Measurements from ENCODE around the gene INSC.

INSC gene

DNA sequence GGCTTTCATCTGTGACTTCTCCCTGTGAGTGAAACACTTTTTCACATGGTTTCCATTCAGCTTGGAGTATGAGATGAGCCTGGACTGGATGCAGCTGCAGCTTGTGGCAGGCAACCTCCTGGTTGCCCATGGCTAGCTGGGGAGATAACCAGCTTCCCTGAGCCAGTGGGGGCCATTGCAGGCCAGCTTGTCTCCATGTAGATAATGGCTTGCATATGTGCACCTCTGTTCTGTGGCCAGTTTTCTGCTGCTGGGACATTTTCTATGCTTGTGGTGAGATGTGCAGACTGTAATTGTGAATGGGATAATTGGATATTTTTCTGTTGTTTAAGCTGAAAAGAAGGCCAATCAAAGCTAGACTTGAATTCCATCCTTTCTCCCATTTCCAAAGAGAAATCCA lies 38.5 kb downstream of the INSC start:
- Mint-ChIP-seq H3K9me3 (no peaks in the 10 kb centered on the region), H3K27ac (no peak overlapping the region), H3K4me3 (no peak overlapping the region), H3K27me3 (no peaks in the 10 kb centered on the region), H3K4me1 (no peaks in the 10 kb centered on the region)
- no peak for DNase-seq
- ATAC-seq = no peak

DNA sequence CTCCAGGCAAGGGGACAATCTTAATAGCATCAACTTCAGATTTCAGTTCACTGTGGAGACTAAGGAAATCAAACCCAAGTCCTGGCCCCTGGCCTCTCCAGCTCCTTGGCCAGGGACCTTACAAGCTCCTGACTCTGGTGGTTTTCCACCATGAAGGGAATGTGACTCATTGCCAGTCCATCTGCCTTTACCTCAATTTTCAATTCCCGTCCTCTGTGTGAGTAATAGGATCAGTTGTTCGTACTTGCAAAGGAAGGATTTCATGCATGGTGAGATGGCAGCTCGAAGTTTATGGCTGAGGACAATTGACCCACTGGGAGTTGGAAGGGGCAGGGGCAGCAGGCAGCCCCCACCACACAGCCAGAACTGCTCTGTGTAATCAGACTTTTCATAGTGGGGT lies 42.5 kb downstream of the INSC start:
- Mint-ChIP-seq H3K4me3 (no peak overlapping the region), H3K27ac (no peak overlapping the region), H3K4me1 (no peaks in the 10 kb centered on the region), H3K9me3 (no peaks in the 10 kb centered on the region), H3K27me3 (no peaks in the 10 kb centered on the region)
- DNase-seq (no peak), ATAC-seq (no peak)

DNA sequence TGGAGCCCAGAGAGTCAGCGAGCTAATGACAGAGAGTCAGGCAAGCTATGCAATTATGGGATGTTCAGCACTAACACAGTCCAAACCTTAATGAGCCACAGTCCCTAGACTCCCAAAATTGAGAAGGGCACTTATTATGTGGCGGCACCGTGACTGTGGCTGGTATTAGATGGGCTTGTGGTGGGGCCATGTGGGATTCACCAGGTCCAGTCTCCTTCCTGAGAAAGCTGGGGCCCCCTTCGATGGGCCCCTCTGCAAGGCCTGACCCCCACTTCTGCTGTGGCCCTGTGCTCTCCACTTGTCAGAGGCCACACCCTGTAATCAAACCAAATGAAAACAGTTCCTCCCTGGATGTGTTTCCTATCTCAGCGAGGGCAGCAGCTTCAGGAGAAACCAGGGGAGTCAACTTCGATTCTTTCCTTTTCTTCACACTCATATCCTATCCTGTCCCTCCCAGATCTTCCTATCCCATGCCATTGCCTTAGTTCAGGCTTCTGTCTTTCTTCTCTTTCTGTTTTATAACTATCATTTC lies 42.9 kb downstream of the INSC start:
- no peaks in the 10 kb centered on the region for H3K4me1 Mint-ChIP-seq
- H3K4me3 Mint-ChIP-seq = no peak overlapping the region
- DNase-seq (no peak), ATAC-seq (no peak)
- no peak overlapping the region for H3K27ac Mint-ChIP-seq
- H3K27me3 Mint-ChIP-seq = no peaks in the 10 kb centered on the region
- H3K9me3 Mint-ChIP-seq = no peaks in the 10 kb centered on the region

DNA sequence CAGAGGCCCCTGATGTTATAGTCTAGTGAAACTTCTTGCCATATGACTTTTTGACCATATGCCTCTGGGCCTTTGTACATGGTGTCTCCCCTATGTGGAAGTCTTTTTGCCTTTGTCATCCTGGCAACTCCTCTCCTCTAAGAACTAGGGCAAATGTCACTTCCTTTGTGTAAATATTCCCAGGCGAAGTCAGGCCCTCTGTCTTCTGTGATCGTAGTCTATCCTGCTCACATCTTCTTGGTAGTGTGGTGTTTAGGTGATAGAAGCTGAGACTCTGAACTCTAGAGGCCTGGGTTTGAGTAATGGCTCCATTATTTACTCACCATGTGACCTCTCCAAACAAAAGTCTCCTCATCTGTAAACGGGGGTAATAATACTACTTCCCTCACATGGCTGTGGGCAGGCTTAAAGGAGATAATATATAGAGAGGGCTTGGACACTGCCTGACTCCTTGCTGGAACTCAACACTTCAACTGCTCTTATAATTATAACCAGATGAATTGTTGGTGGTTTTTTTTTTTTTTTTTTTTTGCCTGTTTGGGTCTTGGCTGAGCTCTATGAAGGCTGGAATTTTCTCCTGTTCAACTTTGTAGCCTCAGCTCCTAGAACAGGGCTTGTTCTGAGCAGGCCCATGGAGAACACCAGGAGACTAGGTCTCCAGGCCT lies 43.8 kb downstream of the INSC start:
- Mint-ChIP-seq H3K9me3 (no peaks in the 10 kb centered on the region), H3K27ac (no peak overlapping the region), H3K4me3 (no peak overlapping the region), H3K4me1 (no peaks in the 10 kb centered on the region), H3K27me3 (no peaks in the 10 kb centered on the region)
- DNase-seq = no peak
- ATAC-seq = no peak

DNA sequence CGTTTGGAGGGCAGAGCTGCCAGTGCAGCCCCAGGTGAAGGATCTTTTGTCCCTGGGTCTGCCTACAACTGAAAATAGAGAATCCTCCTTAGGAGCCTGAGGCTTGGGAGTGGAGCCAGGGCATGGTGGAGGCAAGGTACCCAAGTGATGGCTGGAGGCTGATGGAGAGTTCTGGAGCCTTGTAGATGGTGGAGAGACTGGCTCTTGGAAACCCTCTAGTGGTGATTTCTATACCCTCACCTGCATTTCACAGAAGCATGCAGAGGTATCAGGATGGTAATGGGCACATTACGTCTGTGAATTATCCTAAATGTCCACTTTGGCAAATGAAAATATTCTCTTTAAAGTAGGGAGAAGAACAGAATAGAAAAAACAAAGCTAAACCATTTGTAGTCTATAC lies 44.4 kb downstream of the INSC start:
- Mint-ChIP-seq H3K27me3 (no peaks in the 10 kb centered on the region), H3K27ac (no peak overlapping the region), H3K9me3 (no peaks in the 10 kb centered on the region), H3K4me1 (no peaks in the 10 kb centered on the region), H3K4me3 (no peak overlapping the region)
- DNase-seq = no peak
- peak; percentile 60 for ATAC-seq

DNA sequence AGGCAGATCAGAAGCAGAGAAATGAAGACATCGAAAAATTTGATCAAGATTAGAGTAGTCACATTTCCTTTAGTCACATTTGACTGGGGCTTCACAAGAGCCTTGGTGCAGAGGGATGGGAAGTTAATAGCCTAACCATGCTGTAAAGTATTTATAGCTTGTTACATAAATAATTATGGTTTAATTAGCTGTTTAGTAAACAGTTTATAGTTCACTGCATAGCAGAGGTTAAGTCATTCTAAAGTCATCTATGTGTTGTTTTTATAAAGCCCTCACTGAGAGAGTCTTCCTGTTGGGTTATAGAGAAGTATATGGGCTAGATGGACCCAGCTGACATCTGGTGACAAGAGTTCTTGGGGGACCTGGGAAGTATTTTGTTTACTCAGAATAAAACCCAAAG lies 47.1 kb downstream of the INSC start:
- no peak for ATAC-seq
- no peak overlapping the region for H3K4me3 Mint-ChIP-seq
- no peaks in the 10 kb centered on the region for H3K4me1 Mint-ChIP-seq
- no peak overlapping the region for H3K27ac Mint-ChIP-seq
- no peak for DNase-seq
- H3K27me3 Mint-ChIP-seq = peaks cover 14% of the 10 kb centered on the region
- H3K9me3 Mint-ChIP-seq = no peaks in the 10 kb centered on the region

DNA sequence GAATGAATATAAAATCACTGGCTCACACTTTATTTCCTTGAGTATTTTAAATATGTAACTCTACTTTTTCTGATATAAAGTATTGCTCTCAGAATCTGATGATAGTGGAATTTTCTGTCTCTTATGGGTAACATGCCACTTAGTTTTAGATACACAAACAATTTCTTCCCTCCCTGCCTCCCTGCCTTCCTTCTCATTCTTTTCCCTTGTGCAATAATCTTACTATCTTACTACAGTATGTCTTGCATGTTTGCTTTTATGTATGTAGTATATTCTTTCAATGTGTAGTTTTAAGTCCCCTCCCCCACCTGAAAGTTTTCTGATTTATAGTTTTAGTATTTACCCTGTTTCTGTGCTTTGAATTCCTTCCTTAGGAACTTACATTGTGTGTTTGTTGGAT lies 48.4 kb downstream of the INSC start:
- no peak for DNase-seq
- Mint-ChIP-seq H3K9me3 (no peaks in the 10 kb centered on the region), H3K27ac (no peak overlapping the region), H3K4me3 (no peak overlapping the region), H3K4me1 (no peaks in the 10 kb centered on the region), H3K27me3 (peaks cover 14% of the 10 kb centered on the region)
- ATAC-seq = no peak

DNA sequence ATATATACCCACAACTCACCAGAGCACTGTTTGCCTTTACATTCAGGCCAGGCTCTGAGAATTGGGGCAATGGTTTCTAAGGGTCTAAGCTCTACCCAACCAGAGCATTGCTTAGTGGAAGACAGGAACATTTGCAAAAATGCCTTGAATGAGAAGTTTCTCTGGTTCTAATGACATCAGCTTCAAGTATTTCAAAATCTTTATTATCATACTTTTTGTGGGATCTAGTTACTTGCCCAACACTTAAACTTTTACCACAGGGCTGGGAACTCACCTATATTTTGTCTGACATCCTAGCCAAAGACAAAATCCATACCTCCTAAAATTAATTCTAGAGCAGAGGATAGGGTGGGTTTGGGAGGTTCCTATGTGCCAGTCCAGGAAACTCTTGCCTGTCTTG lies 51.5 kb downstream of the INSC start:
- ATAC-seq (no peak), DNase-seq (no peak)
- Mint-ChIP-seq H3K4me1 (no peaks in the 10 kb centered on the region), H3K27ac (no peak overlapping the region), H3K27me3 (peaks cover 14% of the 10 kb centered on the region), H3K9me3 (no peaks in the 10 kb centered on the region), H3K4me3 (no peak overlapping the region)

DNA sequence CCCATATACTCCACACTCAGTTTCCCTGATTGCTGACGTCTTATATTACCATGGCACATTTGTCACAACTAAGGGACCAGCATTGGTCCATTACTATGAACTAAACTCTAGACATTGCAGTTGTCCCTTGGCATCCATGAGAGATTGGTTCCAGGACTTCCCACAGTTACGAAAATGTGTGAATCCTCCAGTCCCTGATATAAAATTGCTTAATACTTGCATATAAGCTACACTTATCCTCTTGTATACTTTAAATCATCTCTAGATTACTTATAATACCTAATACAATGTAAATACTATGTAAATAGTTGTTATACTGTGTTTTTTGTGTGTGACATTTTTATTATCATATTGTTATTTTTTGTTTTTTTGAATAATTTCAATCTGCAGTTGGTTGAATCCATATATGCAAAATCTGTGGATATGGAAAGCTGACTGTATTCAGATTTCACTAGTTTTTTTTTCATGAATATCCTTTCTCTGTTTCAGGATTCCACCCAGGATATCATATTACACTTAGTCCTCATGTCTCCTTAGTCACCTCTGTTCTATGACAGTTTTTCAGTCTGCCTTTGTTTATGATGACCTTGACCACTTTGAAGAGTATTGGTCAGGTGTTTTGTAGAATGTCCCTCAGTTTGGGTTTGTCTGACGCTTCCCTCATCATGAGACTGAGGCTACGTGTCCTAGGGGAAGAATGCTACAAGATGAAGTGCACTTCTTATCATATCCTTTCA lies 55.3 kb downstream of the INSC start:
- ATAC-seq = no peak
- DNase-seq = no peak
- H3K27ac Mint-ChIP-seq = no peak overlapping the region

DNA sequence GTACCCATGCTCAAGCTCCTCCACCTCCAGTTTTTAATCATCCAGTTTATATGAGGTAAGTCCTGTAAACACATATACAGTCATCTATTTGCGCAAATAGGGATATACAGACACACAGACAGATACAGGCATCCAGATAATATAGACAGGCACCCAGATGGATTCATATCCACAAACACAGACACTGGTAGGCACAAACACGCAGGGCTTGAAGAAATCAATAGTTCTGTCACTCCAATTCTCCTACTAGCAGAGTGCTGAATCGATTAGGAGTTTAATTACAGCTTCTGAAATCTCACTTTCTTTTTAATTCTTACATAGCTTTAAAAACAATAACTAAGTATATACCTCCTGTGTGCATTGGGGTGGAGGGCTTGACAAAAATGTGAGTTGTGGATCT lies 56.0 kb downstream of the INSC start:
- Mint-ChIP-seq H3K4me1 (no peaks in the 10 kb centered on the region), H3K27me3 (peaks cover 24% of the 10 kb centered on the region), H3K27ac (no peak overlapping the region), H3K4me3 (no peak overlapping the region), H3K9me3 (no peaks in the 10 kb centered on the region)
- DNase-seq (no peak), ATAC-seq (no peak)

More for the DNA sequence above, 55.3 kb downstream of the INSC start:
- Mint-ChIP-seq H3K27me3 (peaks cover 25% of the 10 kb centered on the region), H3K9me3 (no peaks in the 10 kb centered on the region), H3K4me1 (no peaks in the 10 kb centered on the region), H3K4me3 (no peak overlapping the region)

DNA sequence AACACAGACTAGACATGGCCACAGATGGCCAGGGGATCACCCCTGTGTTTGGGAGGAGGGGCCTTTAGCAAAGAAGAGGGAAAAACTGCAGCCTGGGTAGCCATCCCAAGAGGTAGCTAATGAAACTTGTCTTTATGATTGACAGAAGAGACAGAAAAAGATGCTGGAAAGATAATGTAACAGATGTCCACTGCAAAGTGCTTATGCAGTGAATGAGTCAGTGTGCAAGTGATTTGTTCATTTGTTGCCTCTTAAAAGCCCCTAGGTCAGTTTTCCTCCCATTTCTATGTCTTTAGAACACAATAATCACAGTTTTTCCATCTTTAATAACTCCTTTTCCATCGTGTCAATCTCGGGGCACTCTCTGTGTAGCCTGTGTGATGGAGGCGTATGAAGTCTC lies 57.2 kb downstream of the INSC start:
- Mint-ChIP-seq H3K4me3 (no peak overlapping the region), H3K27me3 (peaks cover 24% of the 10 kb centered on the region), H3K27ac (no peak overlapping the region), H3K9me3 (no peaks in the 10 kb centered on the region), H3K4me1 (no peaks in the 10 kb centered on the region)
- no peak for DNase-seq
- ATAC-seq = no peak

DNA sequence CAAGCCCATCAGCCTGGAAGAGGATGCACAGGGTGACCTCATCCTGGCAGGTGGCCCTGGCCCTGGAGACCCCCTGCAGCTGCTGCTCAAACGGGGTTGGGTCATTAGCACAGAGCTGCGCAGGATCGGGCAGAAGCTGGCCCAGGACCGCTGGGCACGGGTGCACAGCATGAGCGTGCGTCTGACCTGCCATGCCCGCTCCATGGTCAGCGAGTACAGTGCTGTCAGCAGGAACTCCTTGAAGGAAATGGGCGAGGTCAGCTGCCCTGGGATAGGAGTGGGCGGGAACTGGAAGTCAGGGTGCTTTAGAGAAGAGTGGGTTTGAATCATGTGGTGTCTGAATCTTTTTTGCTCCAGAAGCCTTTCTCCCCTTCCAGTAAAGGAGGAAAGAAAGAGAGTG lies 61.1 kb downstream of the INSC start:
- no peak overlapping the region for H3K4me3 Mint-ChIP-seq
- H3K27ac Mint-ChIP-seq = peak overlapping the region in 1 of 2 donors; percentile 29
- no peak for DNase-seq
- no peaks in the 10 kb centered on the region for H3K9me3 Mint-ChIP-seq
- no peak for ATAC-seq
- H3K4me1 Mint-ChIP-seq = no peaks in the 10 kb centered on the region
- H3K27me3 Mint-ChIP-seq = peaks cover 24% of the 10 kb centered on the region

DNA sequence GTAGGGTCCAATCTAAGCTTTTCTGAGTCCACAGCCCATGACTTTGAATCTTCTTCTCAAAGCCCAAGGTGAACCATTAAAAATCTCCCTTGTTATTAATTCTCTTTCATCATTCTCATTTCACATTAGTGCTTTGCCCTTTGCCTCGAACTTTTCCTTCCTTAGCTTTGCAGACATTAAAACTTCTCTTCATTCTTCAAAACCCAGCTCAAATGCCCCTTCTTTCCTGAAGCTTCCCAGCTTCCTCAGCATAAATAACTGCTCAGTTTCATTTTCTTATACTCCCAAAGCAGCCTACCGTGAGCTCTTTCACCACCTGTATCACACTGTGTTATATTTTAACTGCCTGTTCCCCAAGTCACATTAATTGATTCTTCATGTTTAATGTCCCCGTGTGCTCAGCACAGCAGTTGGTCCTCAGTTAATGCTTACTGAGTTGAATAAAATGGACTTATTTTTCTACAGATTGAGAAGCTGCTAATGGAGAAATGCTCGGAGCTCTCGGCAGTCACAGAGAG lies 62.0 kb downstream of the INSC start:
- H3K4me3 Mint-ChIP-seq = no peak overlapping the region

DNA sequence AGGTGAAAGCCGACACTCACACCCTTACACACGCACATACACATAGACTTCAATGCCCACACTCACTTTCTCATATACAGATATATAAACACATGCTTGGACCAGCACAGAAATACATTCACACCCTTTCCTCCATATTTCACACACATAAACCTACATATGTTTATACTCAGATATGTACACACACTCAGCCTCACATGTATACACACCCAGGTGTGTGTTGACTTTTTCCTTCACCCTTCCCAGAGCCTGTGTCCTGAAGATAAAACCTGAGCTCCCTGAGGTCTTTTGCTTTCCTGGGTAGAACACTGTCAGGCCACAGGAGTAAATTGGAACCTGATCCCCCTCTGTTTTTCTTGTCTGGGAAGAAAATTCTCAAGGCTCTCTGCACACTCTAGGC lies 62.8 kb downstream of the INSC start:
- Mint-ChIP-seq H3K4me1 (no peaks in the 10 kb centered on the region), H3K9me3 (no peaks in the 10 kb centered on the region), H3K4me3 (no peak overlapping the region), H3K27ac (no peak overlapping the region), H3K27me3 (peaks cover 20% of the 10 kb centered on the region)
- ATAC-seq (no peak), DNase-seq (no peak)

More for the DNA sequence above, 62.0 kb downstream of the INSC start:
- DNase-seq (no peak), ATAC-seq (no peak)
- peaks cover 24% of the 10 kb centered on the region for H3K27me3 Mint-ChIP-seq
- no peaks in the 10 kb centered on the region for H3K9me3 Mint-ChIP-seq
- H3K4me1 Mint-ChIP-seq = no peaks in the 10 kb centered on the region
- no peak overlapping the region for H3K27ac Mint-ChIP-seq

DNA sequence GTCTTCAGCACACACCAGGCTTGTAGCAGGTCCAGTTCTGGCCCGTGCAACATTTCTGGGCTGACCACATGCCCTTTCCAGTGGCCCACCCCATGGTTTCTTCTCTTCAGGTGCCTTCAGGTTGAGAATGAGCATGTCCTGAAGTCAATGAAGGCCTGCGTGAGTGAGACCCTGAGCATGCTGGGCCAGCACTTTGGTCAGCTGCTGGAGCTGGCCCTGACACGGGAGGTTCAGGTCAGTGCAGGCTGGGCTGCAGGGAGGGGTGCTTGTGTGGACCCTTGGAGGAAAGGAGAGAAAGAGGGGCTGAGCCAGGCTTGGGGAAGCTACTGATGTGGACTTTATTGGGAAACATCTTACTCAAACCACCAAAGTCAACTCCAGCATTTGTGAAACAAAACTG lies 63.5 kb downstream of the INSC start:
- ATAC-seq = no peak
- peaks cover 15% of the 10 kb centered on the region for H3K27me3 Mint-ChIP-seq

DNA sequence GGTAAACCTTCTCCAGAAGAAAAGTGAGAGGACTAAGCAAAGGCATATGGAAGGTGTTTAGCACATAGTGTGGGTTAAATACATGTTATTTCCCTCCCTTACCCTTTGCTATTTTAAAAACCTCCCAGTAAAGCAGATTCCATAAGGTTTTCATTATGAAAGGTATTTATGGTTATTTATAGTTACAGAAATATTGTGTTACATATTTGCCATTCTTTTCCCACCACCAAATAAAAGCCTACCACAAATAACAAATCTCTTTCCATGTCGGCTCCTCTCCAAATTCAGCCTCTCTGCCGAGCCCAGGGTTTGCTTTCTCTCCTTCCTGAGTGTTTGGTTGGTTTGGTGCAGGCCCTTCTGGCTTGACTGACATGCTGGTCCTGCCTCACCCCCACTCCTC lies 64.4 kb downstream of the INSC start:
- ATAC-seq (no peak), DNase-seq (no peak)
- Mint-ChIP-seq H3K27me3 (peaks cover 9% of the 10 kb centered on the region), H3K9me3 (no peaks in the 10 kb centered on the region), H3K4me1 (no peaks in the 10 kb centered on the region), H3K27ac (no peak overlapping the region), H3K4me3 (no peak overlapping the region)

More for the DNA sequence above, 63.5 kb downstream of the INSC start:
- DNase-seq = no peak
- no peaks in the 10 kb centered on the region for H3K4me1 Mint-ChIP-seq
- H3K4me3 Mint-ChIP-seq = no peak overlapping the region
- H3K9me3 Mint-ChIP-seq = no peaks in the 10 kb centered on the region
- H3K27ac Mint-ChIP-seq = no peak overlapping the region
